AG09319 (cell line): ENCODE data around the gene RPSA.

Source experiments
- DNase-seq: peaks from one replicate; pipeline ENCODE4 v3.0.0-alpha.2; 2010; ENCODE audit warnings: low read depth; ENCODE audit errors: extremely low read depth
- CTCF ChIP-seq: IDR thresholded peaks from 2 replicates; pipeline ENCODE4 v1.5.1; 2011; ENCODE audit warnings: low read depth, mild to moderate bottlenecking, inconsistent platforms, low read length, moderate library complexity

Gene RPSA

GRCh38 chr3:39407773-39408492, 1.4 kb downstream of the RPSA start:
- TF ChIP-seq CTCF = no peak
- no peak for DNase-seq

DNA sequence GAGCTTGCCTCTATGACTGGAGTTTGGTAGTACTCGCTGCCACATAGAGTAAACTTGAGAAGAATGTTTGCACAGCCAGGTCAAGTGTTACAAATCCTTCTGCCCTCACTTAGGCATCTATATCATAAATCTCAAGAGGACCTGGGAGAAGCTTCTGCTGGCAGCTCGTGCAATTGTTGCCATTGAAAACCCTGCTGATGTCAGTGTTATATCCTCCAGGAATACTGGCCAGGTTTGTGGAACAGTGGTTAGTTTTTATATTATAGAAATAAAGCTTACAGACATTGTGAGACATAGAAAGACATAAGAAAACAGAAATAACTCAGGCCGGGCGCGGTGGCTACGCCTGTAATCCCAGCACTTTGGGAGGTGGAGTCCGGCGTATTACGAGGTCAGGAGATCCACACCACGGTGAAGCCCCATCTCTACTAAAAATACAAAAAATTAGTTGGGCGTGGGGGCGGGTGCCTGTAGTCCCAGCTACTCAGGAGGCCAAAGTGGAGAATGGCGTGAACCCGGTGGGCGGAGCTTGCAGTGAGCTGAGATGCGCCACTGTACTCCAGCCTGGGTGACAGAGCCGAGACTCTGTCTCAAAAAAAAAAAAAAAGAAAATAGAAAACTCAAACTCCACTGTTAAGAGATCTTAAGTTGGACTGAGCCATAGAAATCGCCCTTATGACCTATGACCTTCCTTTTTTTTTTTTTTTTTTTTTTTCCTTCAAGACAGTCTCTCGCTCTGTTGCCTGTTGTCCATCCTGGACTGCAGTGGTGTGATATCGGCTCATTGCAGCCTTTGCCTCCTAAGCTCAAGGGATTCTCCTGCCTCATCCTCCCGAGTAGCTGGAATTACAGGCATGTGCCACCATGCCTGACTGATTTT, 2.2 kb downstream of the RPSA start:
- no peak for TF ChIP-seq CTCF
- no peak for DNase-seq

- DNase-seq = no peak
- no peak for TF ChIP-seq CTCF
Measured at GRCh38 chr3:39409514-39410136, 3.1 kb downstream of the RPSA start.

- no peak for DNase-seq
- no peak for TF ChIP-seq CTCF
Measured at GRCh38 chr3:39410893-39411292, 4.4 kb downstream of the RPSA start.

DNA sequence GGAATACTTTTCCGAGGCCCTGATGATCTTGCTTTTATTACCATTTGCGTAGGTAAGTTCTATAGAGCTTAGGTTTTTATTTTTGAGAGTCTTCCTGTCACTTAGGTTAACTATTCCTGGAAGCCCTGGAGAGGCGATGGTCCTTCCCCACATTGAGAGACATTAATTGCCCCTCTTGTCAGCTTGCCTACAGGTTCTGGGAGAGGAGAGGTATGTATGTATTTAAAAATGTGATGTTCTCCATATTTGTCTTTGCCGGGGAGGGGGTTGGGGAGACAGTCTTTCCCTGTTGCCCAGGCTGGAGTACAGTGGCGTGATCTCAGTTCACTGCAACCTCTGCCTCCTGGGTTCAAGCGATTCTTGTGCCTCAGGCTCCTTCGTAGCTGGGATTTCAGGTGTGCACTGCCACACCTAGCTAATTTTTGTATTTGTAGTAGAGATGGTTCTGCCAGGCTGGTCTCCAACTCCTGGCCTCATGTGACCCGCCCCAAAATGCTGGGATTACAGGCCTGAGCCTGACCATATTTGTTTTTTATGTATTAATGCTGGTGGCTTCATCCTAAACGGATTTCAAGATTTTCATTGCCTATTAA, 6.2 kb downstream of the RPSA start:
- no peak for TF ChIP-seq CTCF
- DNase-seq = no peak

GRCh38 chr3:39413691-39414420, 7.3 kb downstream of the RPSA start:
- DNase-seq = no peak
- no peak for TF ChIP-seq CTCF
